B cell (primary cell): ENCODE data around the gene CXCR3. TPM values are rescaled to one million over a fixed set of nuclear protein-coding genes. Genes with fewer than 3 reads are reported as not detected.

ENCODE experiments used
- ATAC-seq: fragments of 200-7000 bp; cut with Tn5 transposase; one replicate; pipeline ENCODE4 v1.10.0; 2021; ENCODE audit warnings: low read depth, mild to moderate bottlenecking, moderate number of reproducible peaks, moderate library complexity
- CTCF ChIA-PET: fragments of 350-600 bp; sonication (Branson Sonifier 250); formaldehyde crosslinking; loops from one replicate; lab custom pipeline; 2021; ENCODE audit warnings: antibody characterized with exemption, inconsistent platforms; lab: Charles Lee
- POLR2A ChIA-PET: fragments of 350-600 bp; sonication (Branson Sonifier 250); formaldehyde crosslinking; loops from one replicate; lab custom pipeline; 2021; ENCODE audit warnings: antibody characterized with exemption; lab: Charles Lee
- DNase-seq: peaks from one replicate; pipeline ENCODE4 v3.0.0; 2013
- H2AFZ ChIP-seq: 2 replicates; pipeline ENCODE4 v1.6.1; 2012; ENCODE audit warnings: mild to moderate bottlenecking, low read depth, low read length; ENCODE audit not compliant: insufficient read depth, poor library complexity, severe bottlenecking
- H3K27ac ChIP-seq, 2 donors: 1 replicate in 1 of 2; 2 replicates in 1 of 2; pipeline ENCODE4 v1.5.1; 2012 to 2013; ENCODE audit warnings: low read length in 2 of 2, mild to moderate bottlenecking in 2 of 2, moderate library complexity in 1 of 2
- H3K27me3 ChIP-seq, 4 experiments: fragments of 200-600 bp in 1 of 4; sonication (generic) in 1 of 4; replicated peaks in 1 of 4; 1 replicate in 2 of 4; 2 replicates in 2 of 4; pipeline versions ENCODE4 v1.6.1 to v1.7.0; 2013 to 2016; ENCODE audit warnings: low read length in 3 of 4, mild to moderate bottlenecking in 2 of 4, mixed read lengths in 1 of 4, moderate library complexity in 1 of 4; ENCODE audit not compliant: insufficient read depth in 4 of 4, control insufficient read depth in 3 of 4; ENCODE audit errors: control extremely low read depth in 1 of 4
- H3K36me3 ChIP-seq, 2 experiments: replicated peaks in 1 of 2; 1 replicate in 1 of 2; 2 replicates in 1 of 2; pipeline versions ENCODE4 v1.6.1 to v1.7.1; 2013; ENCODE audit warnings: low read length in 1 of 2; ENCODE audit not compliant: insufficient read depth in 2 of 2, control insufficient read depth in 1 of 2; ENCODE audit errors: control extremely low read depth in 1 of 2, extremely low read depth in 1 of 2
- H3K4me1 ChIP-seq, 2 donors: fragments of 200-600 bp in 1 of 2; sonication (generic) in 1 of 2; 1 replicate in 1 of 2; 2 replicates in 1 of 2; pipeline versions ENCODE4 v1.5.1 to v1.6.1; 2013 to 2017; ENCODE audit warnings: low read length in 2 of 2; ENCODE audit not compliant: control insufficient read depth in 2 of 2, insufficient read depth in 2 of 2
- H3K4me2 ChIP-seq: replicated peaks from 2 replicates; pipeline ENCODE3; 2012; ENCODE audit warnings: mild to moderate bottlenecking, low read depth, low read length; ENCODE audit not compliant: poor library complexity, severe bottlenecking
- H3K4me3 ChIP-seq, 5 experiments: fragments of 200-600 bp in 1 of 5; sonication (generic) in 1 of 5; 1 replicate in 3 of 5; 2 replicates in 2 of 5; pipeline versions ENCODE4 v1.5.1 to v1.7.0; 2011 to 2016; ENCODE audit warnings: low read length in 4 of 5, mild to moderate bottlenecking in 4 of 5, low read depth in 2 of 5, control low read depth in 1 of 5, moderate library complexity in 1 of 5; ENCODE audit not compliant: insufficient read depth in 1 of 5; ENCODE audit errors: control extremely low read depth in 1 of 5, extremely low read depth in 1 of 5
- H3K79me2 ChIP-seq: fragments of 200-600 bp; sonication (generic); one replicate; pipeline ENCODE4 v1.6.0; 2016; ENCODE audit warnings: low read length; ENCODE audit not compliant: control insufficient read depth, insufficient read depth
- H3K9ac ChIP-seq: fragments of 200-600 bp; sonication (generic); 2 replicates; pipeline ENCODE4 v1.6.1; 2017; ENCODE audit warnings: mild to moderate bottlenecking, low read length, moderate library complexity
- H3K9me3 ChIP-seq, 3 donors: one replicate each; pipeline versions ENCODE4 v1.6.1 to v1.7.1; 2013; ENCODE audit warnings: low read length in 2 of 3; ENCODE audit not compliant: control insufficient read depth in 2 of 3, insufficient read depth in 1 of 3; ENCODE audit errors: control extremely low read depth in 1 of 3
- H4K20me1 ChIP-seq: 2 replicates; pipeline ENCODE4 v1.6.0; 2012; ENCODE audit warnings: mild to moderate bottlenecking, low read length; ENCODE audit not compliant: insufficient read depth, control insufficient read depth, poor library complexity, severe bottlenecking
- H3K27ac Mint-ChIP-seq: one replicate; pipeline ENCODE4 v1.8.0; 2021; ENCODE audit warnings: mixed read lengths
- H3K27me3 Mint-ChIP-seq: one replicate; pipeline ENCODE4 v1.8.0; 2021; ENCODE audit warnings: mixed read lengths
- H3K4me1 Mint-ChIP-seq: one replicate; pipeline ENCODE4 v1.8.0; 2021; ENCODE audit warnings: mixed read lengths
- H3K4me3 Mint-ChIP-seq: one replicate; pipeline ENCODE4 v1.8.0; 2021; ENCODE audit warnings: mixed read lengths
- H3K9me3 Mint-ChIP-seq: one replicate; pipeline ENCODE4 v1.8.0; 2022; ENCODE audit warnings: mixed read lengths; ENCODE audit not compliant: insufficient read depth
- EZH2 ChIP-seq: IDR thresholded peaks from 2 replicates; pipeline ENCODE4 v1.6.1; 2012; ENCODE audit warnings: borderline replicate concordance, low read depth, mild to moderate bottlenecking, moderate library complexity, low read length; ENCODE audit not compliant: insufficient read depth, poor library complexity, severe bottlenecking
- WGBS: methylation state at CpG from one replicate; pipeline ENCODE4 v1.1.5; 2013; ENCODE audit warnings: missing lambda C conversion rate; ENCODE audit not compliant: insufficient coverage; 5-methylcytosine and 5-hydroxymethylcytosine counted together
- intact Hi-C: fragments of 100-400 bp; cut with micrococcal nuclease; formaldehyde crosslinking; loops from one replicate; pipeline ENCODE4 v1.10.0; 2022
- polyA plus RNA-seq: library from polyadenylated mRNA; depleted of rRNA; stranded (reverse); fragments of >200 nt; gene quantifications from 2 replicates; pipeline ENCODE4 v1.2.3, GENCODE V29; 2012
- total RNA-seq, 2 donors: library from RNA; stranded (reverse); fragments of 120-200 nt in 1 of 2; gene quantifications; 1 replicate in 1 of 2; 2 replicates in 1 of 2; pipeline versions ENCODE4 v1.2.3 to v1.2.4, GENCODE V29; 2013 to 2022
- TF ChIP-seq, protein P1 (sequence below): fragments of 200-600 bp; IDR thresholded peaks from one replicate; pipeline ENCODE4 v1.8.0; 2022; ENCODE audit warnings: antibody characterized with exemption, mild to moderate bottlenecking

Gene CXCR3
- total and polyA plus RNA-seq, 2 donors (not counting 1 experiment from before 2014, with no cell fraction given) = 6.9 to 8.7 TPM

DNA sequence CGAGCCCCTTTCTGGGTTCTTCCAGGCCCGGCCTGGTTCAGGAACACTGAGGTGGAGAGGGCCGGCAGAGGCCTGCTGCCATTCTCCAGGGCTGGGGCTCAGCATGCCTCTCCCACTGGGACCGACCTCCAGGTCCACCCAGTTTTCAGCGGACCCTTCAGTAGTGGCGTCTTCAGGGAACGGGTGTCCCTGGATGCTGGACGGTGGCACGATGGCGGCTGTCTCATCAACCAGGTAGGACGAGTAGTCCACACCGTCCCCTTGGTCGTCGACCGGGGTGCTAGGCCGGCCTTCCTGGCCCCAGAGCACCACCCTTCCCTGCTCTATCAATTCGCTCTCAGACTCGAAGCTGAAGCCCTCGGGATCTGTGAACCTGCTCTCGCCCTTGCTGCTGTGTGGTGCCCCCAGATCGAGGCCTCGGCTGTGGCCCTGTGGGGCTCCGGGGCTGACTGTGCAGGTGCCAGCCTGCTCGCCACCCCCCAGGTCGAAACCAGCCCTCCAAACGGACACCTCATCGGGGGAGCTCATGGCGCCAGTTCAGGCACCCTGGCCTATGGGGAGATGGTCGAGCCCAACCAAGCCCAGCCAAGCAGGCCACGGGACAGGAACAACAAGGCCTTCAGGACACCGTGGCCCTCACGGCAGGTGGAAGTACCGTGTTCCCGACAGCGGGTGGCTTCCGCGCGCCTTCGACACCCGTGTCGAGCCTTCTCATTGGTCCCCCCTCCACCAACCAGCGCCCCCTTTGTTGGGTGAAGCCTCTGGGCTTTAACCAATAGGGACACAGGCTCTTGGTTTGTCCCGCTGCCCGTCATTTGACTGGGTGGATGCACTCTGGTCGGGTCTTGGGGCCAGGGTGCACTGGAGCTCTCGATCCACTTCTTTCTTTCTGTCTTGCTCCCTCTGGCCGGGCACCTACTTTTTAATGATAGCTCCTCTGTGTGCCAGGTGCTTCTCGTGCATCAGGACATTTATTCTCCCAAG, 48.2 kb upstream of the CXCR3 start:
- DNase-seq (no peak), ATAC-seq (no peak)
- Histone ChIP-seq H3K4me1 (peaks cover 0 to 3% of the 10 kb centered on the region in 2 donors), H3K4me3 (no peak overlapping the region), H3K27me3 (no peaks in the 10 kb centered on the region), H3K36me3 (no peaks in the 10 kb centered on the region), H3K27ac (no peak overlapping the region), H3K9me3 (no peaks in the 10 kb centered on the region), H2AFZ (no peak overlapping the region), H3K4me2 (no peak overlapping the region), H3K9ac (no peak overlapping the region), H3K79me2 (no peaks in the 10 kb centered on the region), H4K20me1 (no peaks in the 10 kb centered on the region)
- TF ChIP-seq EZH2 = no peak
- TF ChIP-seq, protein P1, sequence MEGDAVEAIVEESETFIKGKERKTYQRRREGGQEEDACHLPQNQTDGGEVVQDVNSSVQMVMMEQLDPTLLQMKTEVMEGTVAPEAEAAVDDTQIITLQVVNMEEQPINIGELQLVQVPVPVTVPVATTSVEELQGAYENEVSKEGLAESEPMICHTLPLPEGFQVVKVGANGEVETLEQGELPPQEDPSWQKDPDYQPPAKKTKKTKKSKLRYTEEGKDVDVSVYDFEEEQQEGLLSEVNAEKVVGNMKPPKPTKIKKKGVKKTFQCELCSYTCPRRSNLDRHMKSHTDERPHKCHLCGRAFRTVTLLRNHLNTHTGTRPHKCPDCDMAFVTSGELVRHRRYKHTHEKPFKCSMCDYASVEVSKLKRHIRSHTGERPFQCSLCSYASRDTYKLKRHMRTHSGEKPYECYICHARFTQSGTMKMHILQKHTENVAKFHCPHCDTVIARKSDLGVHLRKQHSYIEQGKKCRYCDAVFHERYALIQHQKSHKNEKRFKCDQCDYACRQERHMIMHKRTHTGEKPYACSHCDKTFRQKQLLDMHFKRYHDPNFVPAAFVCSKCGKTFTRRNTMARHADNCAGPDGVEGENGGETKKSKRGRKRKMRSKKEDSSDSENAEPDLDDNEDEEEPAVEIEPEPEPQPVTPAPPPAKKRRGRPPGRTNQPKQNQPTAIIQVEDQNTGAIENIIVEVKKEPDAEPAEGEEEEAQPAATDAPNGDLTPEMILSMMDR = no peak
- intact Hi-C loops = no loop called here
- H3K9me3 Mint-ChIP-seq = no peaks in the 10 kb centered on the region
- POLR2A ChIA-PET = no interaction called here
- H3K27me3 Mint-ChIP-seq = peaks cover 9% of the 10 kb centered on the region
- H3K4me3 Mint-ChIP-seq = no peak overlapping the region
- peaks cover 10% of the 10 kb centered on the region for H3K4me1 Mint-ChIP-seq
- H3K27ac Mint-ChIP-seq = no peak overlapping the region
- 96% methylated on average over 33 of the region's 48 CpGs for WGBS
- CTCF ChIA-PET = no interaction called here

DNA sequence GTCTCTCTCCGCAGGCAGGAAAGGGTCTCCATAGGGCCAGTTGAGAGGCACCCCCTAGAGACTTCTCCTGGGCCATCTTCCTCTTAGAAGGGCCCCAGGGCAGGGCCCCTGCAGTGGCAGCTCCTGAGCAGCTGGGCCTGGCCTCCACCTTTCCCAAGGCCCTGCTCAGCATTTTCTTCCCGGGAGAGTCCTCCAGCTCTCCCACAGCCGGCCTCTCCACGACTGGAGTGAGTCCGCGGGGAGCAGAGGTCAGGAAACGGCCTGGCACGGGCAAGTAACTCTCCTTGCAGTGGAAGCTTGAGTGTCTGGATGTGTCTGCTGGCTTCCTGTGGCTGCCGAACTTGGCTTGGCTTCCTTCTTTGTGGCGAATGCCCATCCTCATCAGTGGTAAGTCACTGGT, 47.4 kb upstream of the CXCR3 start:
- intact Hi-C loops = no loop called here

More for the DNA sequence above, 47.4 kb upstream of the CXCR3 start:
- WGBS = 80% methylated on average over 5 of the region's 10 CpGs
- H2AFZ ChIP-seq = no peak overlapping the region
- H3K4me3 ChIP-seq = no peak overlapping the region
- Mint-ChIP-seq H3K9me3 (no peaks in the 10 kb centered on the region), H3K4me3 (no peak overlapping the region), H3K27ac (no peak overlapping the region), H3K4me1 (peaks cover 10% of the 10 kb centered on the region), H3K27me3 (peaks cover 5% of the 10 kb centered on the region)
- ATAC-seq = no peak
- H3K4me2 ChIP-seq = no peak overlapping the region
- CTCF ChIA-PET = no interaction called here
- no peaks in the 10 kb centered on the region for H4K20me1 ChIP-seq
- H3K27me3 ChIP-seq = no peaks in the 10 kb centered on the region
- H3K27ac ChIP-seq = no peak overlapping the region
- peaks cover 0 to 3% of the 10 kb centered on the region in 2 donors for H3K4me1 ChIP-seq
- TF ChIP-seq EZH2 = no peak
- TF ChIP-seq, protein P1 = no peak
- no peaks in the 10 kb centered on the region for H3K79me2 ChIP-seq
- POLR2A ChIA-PET = no interaction called here
- no peaks in the 10 kb centered on the region for H3K36me3 ChIP-seq
- no peak overlapping the region for H3K9ac ChIP-seq
- H3K9me3 ChIP-seq = no peaks in the 10 kb centered on the region
- no peak for DNase-seq
